Peyer's patch (tissue), 4 donors: ENCODE data around the gene COMMD2. TPM values are rescaled to one million over a fixed set of nuclear protein-coding genes. Genes with fewer than 3 reads are reported as not detected.

Experiments
- DNase-seq, 3 donors: peaks; one replicate each; pipeline ENCODE4 v3.0.0-alpha.2; 2017 to 2019
- H3K27ac ChIP-seq, 4 donors: fragments of 200-600 bp; sonication (generic); one replicate each; pipeline ENCODE4 v1.5.1; 2016 to 2019
- H3K27me3 ChIP-seq, 2 donors: fragments of 200-600 bp; sonication (generic); one replicate each; pipeline ENCODE4 v1.5.1; 2019
- H3K36me3 ChIP-seq, 3 donors: fragments of 200-600 bp; sonication (generic); one replicate each; pipeline ENCODE4 v1.5.1; 2016 to 2019
- H3K4me1 ChIP-seq, 4 donors: fragments of 200-600 bp; sonication (generic); one replicate each; pipeline ENCODE4 v1.5.1; 2016 to 2019
- H3K4me3 ChIP-seq, 4 donors: fragments of 200-600 bp; sonication (generic); 1 replicate in 3 of 4; 2 replicates in 1 of 4; pipeline ENCODE4 v1.5.1; 2016 to 2019; ENCODE audit warnings: mild to moderate bottlenecking in 1 of 4
- H3K9me3 ChIP-seq, 4 donors: fragments of 200-600 bp; sonication (generic); one replicate each; pipeline ENCODE4 v1.5.1; 2016 to 2019; ENCODE audit warnings: mild to moderate bottlenecking in 1 of 4
- POLR2A ChIP-seq, 2 donors: fragments of 450-650 bp; IDR thresholded peaks; one replicate each; pipeline ENCODE4 v1.5.1; 2017; ENCODE audit warnings: antibody characterized with exemption in 2 of 2, mild to moderate bottlenecking in 2 of 2, moderate library complexity in 2 of 2
- total RNA-seq, 4 donors: library from RNA; depleted of rRNA; stranded (reverse); fragments of >200 nt; gene quantifications; one replicate each; pipeline ENCODE4 v1.1.0, GENCODE V29; 2016
- TF ChIP-seq, protein P1 (sequence below), 6 experiments: fragments of 450-650 bp in 4 of 6; fragments of 200-600 bp in 2 of 6; sonication (generic) in 1 of 6; IDR thresholded peaks; one replicate each; pipeline ENCODE4 v1.5.1; 2017 to 2019; ENCODE audit warnings: antibody characterized with exemption in 6 of 6, mild to moderate bottlenecking in 3 of 6, moderate library complexity in 1 of 6

COMMD2 gene
- total RNA-seq, 4 donors from 2014 or later: 10.9 to 29.7 (median 17.9) TPM

GRCh38 chr3:149736175-149736952, 15.9 kb downstream of the COMMD2 start:
- no peak overlapping the region for H3K4me3 ChIP-seq
- H3K27me3 ChIP-seq: no peaks in the 10 kb centered on the region
- no peak for DNase-seq
- TF ChIP-seq, protein P1, sequence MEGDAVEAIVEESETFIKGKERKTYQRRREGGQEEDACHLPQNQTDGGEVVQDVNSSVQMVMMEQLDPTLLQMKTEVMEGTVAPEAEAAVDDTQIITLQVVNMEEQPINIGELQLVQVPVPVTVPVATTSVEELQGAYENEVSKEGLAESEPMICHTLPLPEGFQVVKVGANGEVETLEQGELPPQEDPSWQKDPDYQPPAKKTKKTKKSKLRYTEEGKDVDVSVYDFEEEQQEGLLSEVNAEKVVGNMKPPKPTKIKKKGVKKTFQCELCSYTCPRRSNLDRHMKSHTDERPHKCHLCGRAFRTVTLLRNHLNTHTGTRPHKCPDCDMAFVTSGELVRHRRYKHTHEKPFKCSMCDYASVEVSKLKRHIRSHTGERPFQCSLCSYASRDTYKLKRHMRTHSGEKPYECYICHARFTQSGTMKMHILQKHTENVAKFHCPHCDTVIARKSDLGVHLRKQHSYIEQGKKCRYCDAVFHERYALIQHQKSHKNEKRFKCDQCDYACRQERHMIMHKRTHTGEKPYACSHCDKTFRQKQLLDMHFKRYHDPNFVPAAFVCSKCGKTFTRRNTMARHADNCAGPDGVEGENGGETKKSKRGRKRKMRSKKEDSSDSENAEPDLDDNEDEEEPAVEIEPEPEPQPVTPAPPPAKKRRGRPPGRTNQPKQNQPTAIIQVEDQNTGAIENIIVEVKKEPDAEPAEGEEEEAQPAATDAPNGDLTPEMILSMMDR (IDR thresholded peaks at IDR 0.05): no peak
- TF ChIP-seq POLR2A (IDR thresholded peaks at IDR 0.05): no peak
- no peaks in the 10 kb centered on the region for H3K9me3 ChIP-seq
- peaks cover 0 to 22% (median 0%) of the 10 kb centered on the region in 3 donors for H3K36me3 ChIP-seq
- no peak overlapping the region for H3K27ac ChIP-seq
- no peaks in the 10 kb centered on the region for H3K4me1 ChIP-seq

GRCh38 chr3:149732234-149732633, 20.1 kb downstream of the COMMD2 start:
- TF ChIP-seq POLR2A (IDR thresholded peaks at IDR 0.05): no peak
- TF ChIP-seq, protein P1 (IDR thresholded peaks at IDR 0.05): no peak
- Histone ChIP-seq H3K27ac (no peak overlapping the region), H3K4me1 (no peaks in the 10 kb centered on the region), H3K4me3 (no peak overlapping the region), H3K36me3 (no peaks in the 10 kb centered on the region), H3K9me3 (no peaks in the 10 kb centered on the region), H3K27me3 (no peaks in the 10 kb centered on the region)
- no peak for DNase-seq

GRCh38 chr3:149727656-149728055, 24.6 kb downstream of the COMMD2 start:
- Histone ChIP-seq H3K4me3 (no peak overlapping the region), H3K4me1 (no peaks in the 10 kb centered on the region), H3K27ac (no peak overlapping the region), H3K9me3 (no peaks in the 10 kb centered on the region), H3K36me3 (no peaks in the 10 kb centered on the region), H3K27me3 (no peaks in the 10 kb centered on the region)
- no peak for DNase-seq
- TF ChIP-seq POLR2A (IDR thresholded peaks at IDR 0.05): no peak
- TF ChIP-seq, protein P1 (IDR thresholded peaks at IDR 0.05): no peak

- no peak overlapping the region for H3K27ac ChIP-seq
- no peak for DNase-seq
- no peaks in the 10 kb centered on the region for H3K36me3 ChIP-seq
- no peak for TF ChIP-seq POLR2A (IDR thresholded peaks at IDR 0.05)
- TF ChIP-seq, protein P1 (IDR thresholded peaks at IDR 0.05): no peak
- H3K4me1 ChIP-seq: no peaks in the 10 kb centered on the region
- H3K4me3 ChIP-seq: no peak overlapping the region
- no peaks in the 10 kb centered on the region for H3K27me3 ChIP-seq
- H3K9me3 ChIP-seq: no peaks in the 10 kb centered on the region
Measured at GRCh38 chr3:149726716-149727407, 25.4 kb downstream of the COMMD2 start.

DNA sequence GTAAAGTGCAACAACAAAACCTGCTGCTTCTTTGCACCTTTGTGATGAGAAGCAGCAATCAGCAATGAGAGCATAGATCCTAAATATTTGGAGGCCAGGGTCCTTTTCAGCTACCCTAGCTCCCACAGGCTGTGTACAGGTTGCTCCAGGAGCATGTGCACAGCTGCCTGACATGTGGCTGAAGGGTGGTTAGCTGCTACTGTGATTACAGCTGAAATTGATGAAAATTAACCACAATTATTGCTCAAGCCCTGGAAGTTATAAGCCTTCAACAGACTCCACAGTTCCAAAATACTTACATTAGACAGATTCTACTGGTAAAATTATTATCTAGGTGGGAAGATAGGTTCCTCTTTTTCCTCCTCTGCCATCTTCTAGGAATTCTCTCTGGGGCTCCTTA, 28.5 kb downstream of the COMMD2 start:
- DNase-seq: no peak
- Histone ChIP-seq H3K4me1 (no peaks in the 10 kb centered on the region), H3K36me3 (no peaks in the 10 kb centered on the region), H3K4me3 (no peak overlapping the region), H3K27me3 (no peaks in the 10 kb centered on the region), H3K27ac (no peak overlapping the region), H3K9me3 (no peaks in the 10 kb centered on the region)
- no peak for TF ChIP-seq POLR2A (IDR thresholded peaks at IDR 0.05)
- TF ChIP-seq, protein P1 (IDR thresholded peaks at IDR 0.05): no peak
